Neural crest cell (in vitro differentiated cells): ENCODE data around the gene SLX4IP. TPM values are rescaled to one million over a fixed set of nuclear protein-coding genes. Genes with fewer than 3 reads are reported as not detected.

Experiments used
- DNase-seq: peaks from one replicate; pipeline ENCODE4 v3.0.0; 2021; ENCODE audit warnings: low read depth, mixed read lengths, low spot score
- H3K27ac Mint-ChIP-seq: one replicate; pipeline ENCODE4 v1.8.0; 2021; ENCODE audit warnings: mild to moderate bottlenecking, mixed read lengths; ENCODE audit not compliant: unreplicated experiment
- H3K27me3 Mint-ChIP-seq: 2 replicates; pipeline ENCODE4 v1.8.0; 2021; ENCODE audit warnings: low read depth, mild to moderate bottlenecking, mixed read lengths
- H3K36me3 Mint-ChIP-seq: 2 replicates; pipeline ENCODE4 v1.8.0; 2021; ENCODE audit warnings: low read depth, mild to moderate bottlenecking, mixed read lengths
- H3K4me1 Mint-ChIP-seq: 2 replicates; pipeline ENCODE4 v1.8.0; 2021; ENCODE audit warnings: mixed read lengths
- H3K4me3 Mint-ChIP-seq: one replicate; pipeline ENCODE4 v1.8.0; 2021; ENCODE audit warnings: mild to moderate bottlenecking, mixed read lengths
- H3K9me3 Mint-ChIP-seq: 2 replicates; pipeline ENCODE4 v1.8.0; 2021; ENCODE audit warnings: mixed read lengths
- total RNA-seq: library from RNA; stranded (reverse); gene quantifications from 2 replicates; pipeline ENCODE4 v1.2.1, GENCODE V29; 2021
- TF ChIP-seq, protein P1 (sequence below): fragments of 200-600 bp; sonication (generic); conservative IDR thresholded peaks from 2 replicates; pipeline ENCODE4 v1.5.0; 2021; ENCODE audit warnings: antibody characterized with exemption, mild to moderate bottlenecking

The SLX4IP gene
- total RNA-seq, 1 donor from 2014 or later: 8.5 TPM

DNA sequence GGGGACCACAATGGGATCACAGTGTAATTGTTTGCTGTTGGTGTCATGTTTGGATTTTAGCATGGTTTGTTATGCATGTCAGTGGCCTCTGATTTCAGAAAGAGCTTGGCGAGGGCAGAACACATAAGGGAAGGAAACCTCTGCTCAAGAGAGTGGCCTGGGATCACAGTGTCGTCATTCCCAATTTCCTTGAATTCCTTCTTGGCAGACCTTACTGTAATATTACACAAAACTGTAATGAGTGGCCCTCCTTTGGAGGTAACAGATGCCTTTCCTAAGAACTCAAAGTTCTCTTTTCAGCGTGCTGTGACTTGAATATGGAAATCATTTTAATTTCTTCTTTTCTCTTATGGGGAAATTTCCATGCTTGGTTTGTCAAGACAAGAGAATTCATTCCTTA, 191.8 kb downstream of the SLX4IP start:
- Mint-ChIP-seq H3K4me3 (no peak overlapping the region), H3K9me3 (peaks cover 4% of the 10 kb centered on the region), H3K4me1 (peaks cover 85% of the 10 kb centered on the region), H3K36me3 (peaks cover 4% of the 10 kb centered on the region), H3K27ac (no peak overlapping the region), H3K27me3 (no peaks in the 10 kb centered on the region)
- TF ChIP-seq, protein P1, sequence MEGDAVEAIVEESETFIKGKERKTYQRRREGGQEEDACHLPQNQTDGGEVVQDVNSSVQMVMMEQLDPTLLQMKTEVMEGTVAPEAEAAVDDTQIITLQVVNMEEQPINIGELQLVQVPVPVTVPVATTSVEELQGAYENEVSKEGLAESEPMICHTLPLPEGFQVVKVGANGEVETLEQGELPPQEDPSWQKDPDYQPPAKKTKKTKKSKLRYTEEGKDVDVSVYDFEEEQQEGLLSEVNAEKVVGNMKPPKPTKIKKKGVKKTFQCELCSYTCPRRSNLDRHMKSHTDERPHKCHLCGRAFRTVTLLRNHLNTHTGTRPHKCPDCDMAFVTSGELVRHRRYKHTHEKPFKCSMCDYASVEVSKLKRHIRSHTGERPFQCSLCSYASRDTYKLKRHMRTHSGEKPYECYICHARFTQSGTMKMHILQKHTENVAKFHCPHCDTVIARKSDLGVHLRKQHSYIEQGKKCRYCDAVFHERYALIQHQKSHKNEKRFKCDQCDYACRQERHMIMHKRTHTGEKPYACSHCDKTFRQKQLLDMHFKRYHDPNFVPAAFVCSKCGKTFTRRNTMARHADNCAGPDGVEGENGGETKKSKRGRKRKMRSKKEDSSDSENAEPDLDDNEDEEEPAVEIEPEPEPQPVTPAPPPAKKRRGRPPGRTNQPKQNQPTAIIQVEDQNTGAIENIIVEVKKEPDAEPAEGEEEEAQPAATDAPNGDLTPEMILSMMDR: no peak
- no peak for DNase-seq

DNA sequence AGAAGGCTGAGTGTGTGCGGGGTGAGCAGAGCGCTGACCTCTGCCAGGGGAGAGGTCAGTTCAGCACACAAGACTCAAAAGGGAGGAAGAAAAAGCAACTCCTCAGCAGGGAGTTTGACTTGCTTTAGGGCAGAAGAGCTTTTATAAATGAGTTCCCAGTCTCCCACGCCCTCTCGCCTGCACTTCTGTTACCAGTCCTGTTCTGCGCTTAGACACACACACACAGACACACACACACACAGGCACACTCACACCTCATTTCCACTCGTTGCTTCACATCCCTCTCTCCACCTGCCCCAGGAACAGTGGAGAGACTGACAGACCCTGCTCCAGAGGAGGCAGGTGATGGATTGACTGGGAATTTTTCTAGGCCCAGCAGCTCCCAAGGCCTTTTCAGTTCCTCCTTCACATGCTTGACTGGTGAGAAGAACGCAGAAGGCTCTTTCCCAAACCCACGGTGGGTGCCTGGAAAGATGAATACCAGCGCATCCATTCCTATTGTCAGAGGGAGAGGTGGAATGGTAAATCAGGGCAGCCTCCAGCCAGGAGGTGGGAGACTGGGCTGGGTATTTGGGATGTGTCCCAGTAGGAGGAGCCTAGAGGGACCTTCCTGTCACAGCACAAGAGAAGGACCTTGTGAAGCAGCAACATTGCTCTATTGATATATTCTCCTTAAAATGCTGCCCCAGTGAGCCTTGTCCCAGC, 195.0 kb downstream of the SLX4IP start:
- Mint-ChIP-seq H3K36me3 (no peaks in the 10 kb centered on the region), H3K4me1 (peaks cover 98% of the 10 kb centered on the region), H3K27ac (peak overlapping the region; percentile 99), H3K9me3 (peaks cover 4% of the 10 kb centered on the region), H3K27me3 (no peaks in the 10 kb centered on the region), H3K4me3 (peak overlapping the region; percentile 79)
- DNase-seq: peak; percentile 39
- TF ChIP-seq, protein P1: no peak

DNA sequence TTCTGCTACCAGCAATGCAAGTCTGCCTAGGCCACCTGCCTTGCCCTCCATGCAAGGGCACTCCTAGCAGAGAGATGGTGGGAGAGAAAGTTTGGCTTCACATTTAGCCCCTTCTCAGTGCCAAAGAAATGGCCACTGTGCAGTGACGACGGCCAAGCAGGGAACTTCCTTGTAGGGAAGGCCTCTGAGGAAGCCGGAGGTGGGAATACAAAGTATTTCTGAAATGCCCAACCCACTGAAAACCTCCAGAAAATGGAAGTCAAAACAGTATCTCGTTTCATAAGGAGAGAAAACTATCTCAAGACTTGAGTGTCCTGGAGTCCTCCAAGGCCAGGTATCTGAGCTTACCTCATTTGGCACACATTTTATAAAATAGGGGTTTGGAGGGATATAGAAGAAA, 196.0 kb downstream of the SLX4IP start:
- Mint-ChIP-seq H3K27me3 (no peaks in the 10 kb centered on the region), H3K4me3 (no peak overlapping the region), H3K36me3 (no peaks in the 10 kb centered on the region), H3K27ac (peak overlapping the region; percentile 35), H3K9me3 (no peaks in the 10 kb centered on the region), H3K4me1 (peaks cover 99% of the 10 kb centered on the region)
- no peak for DNase-seq
- TF ChIP-seq, protein P1: no peak

DNA sequence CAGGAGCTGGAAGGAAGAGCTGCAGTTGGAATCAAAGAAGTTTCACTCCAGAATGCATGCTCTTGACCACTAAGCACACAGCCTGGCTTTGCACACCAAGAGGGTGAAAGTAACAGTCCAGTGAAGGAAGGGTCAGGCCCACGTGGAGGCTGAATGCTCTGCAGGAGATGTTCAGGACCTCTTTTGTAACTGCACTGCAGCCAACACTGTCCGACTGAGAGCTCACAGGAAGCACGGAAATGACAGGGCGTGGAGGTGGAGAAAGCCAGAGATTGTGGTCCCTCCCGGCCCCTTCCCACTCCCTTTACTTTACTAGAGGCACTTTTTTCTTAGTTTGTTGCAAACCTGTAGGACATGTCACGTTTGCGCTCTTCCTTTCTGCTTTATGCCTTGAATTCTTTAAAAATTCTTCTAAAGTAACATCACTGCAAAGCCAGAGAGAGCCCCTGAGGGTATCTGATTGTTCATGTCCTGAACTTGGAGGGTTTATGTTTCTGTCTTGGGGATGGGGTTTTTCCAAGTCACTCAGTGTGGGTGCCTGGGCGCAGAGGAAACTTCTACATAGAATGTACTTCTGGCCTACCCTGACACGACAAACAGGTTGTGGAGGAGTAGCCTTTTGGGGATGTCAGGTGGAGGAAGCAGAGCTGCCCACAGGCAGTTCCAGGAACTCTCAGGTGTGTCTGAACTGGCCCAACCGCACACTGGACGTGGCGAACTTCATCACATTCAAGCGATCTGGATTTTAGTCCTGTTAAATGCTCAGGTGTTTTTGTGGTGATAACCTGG, 197.8 kb downstream of the SLX4IP start:
- H3K36me3 Mint-ChIP-seq: peaks cover 8% of the 10 kb centered on the region
- H3K9me3 Mint-ChIP-seq: no peaks in the 10 kb centered on the region
- peaks cover 96% of the 10 kb centered on the region for H3K4me1 Mint-ChIP-seq
- H3K4me3 Mint-ChIP-seq: peak overlapping the region; percentile 35
- peak overlapping the region; percentile 28 for H3K27ac Mint-ChIP-seq
- no peak for DNase-seq
- H3K27me3 Mint-ChIP-seq: no peaks in the 10 kb centered on the region
- TF ChIP-seq, protein P1: no peak

DNA sequence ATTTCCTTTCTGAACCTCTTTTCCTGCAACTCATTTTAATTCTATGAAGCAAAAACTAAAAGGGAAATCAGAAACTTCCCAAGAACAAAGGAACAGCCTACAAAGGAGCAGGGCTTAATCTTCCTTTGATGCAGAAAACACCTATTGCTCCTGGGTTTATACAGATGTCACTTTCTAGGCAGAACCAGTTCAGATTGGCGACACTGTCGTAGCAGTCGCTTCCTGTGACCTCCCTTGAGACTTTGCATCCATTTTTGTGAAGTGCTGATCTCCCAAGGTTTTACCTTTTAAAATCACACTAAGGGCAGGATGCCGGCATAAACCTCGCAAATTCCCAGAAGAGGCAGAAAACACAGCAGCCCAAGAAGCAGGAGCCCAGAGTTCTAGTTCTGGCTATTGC, 198.6 kb downstream of the SLX4IP start:
- no peaks in the 10 kb centered on the region for H3K9me3 Mint-ChIP-seq
- no peak for DNase-seq
- peaks cover 14% of the 10 kb centered on the region for H3K36me3 Mint-ChIP-seq
- TF ChIP-seq, protein P1: no peak
- H3K27ac Mint-ChIP-seq: peak overlapping the region; percentile 28
- H3K4me3 Mint-ChIP-seq: peak overlapping the region; percentile 24
- peaks cover 95% of the 10 kb centered on the region for H3K4me1 Mint-ChIP-seq
- no peaks in the 10 kb centered on the region for H3K27me3 Mint-ChIP-seq
